Left lung (tissue), 10 donors: ENCODE data around the gene APOM. TPM values are rescaled to one million over a fixed set of nuclear protein-coding genes. Genes with fewer than 3 reads are reported as not detected.

Experiments used
- ATAC-seq: fragments of 200-7000 bp; cut with Tn5 transposase; one replicate; pipeline ENCODE4 v1.9.1; 2020; ENCODE audit warnings: moderate library complexity
- DNase-seq, 4 donors: peaks; one replicate each; pipeline ENCODE4 v3.0.0-alpha.2; 2013 to 2020
- H3K27ac ChIP-seq, 2 donors: fragments of 200-600 bp; sonication (generic) in 1 of 2; one replicate each; pipeline versions ENCODE4 v1.5.0 to v1.8.0; 2020 to 2021
- H3K27me3 ChIP-seq, 2 donors: fragments of 200-600 bp; sonication (generic) in 1 of 2; one replicate each; pipeline versions ENCODE4 v1.5.0 to v1.8.0; 2020 to 2021
- H3K36me3 ChIP-seq, 2 donors: fragments of 200-600 bp; sonication (generic) in 1 of 2; one replicate each; pipeline versions ENCODE4 v1.5.0 to v1.8.0; 2020 to 2021
- H3K4me1 ChIP-seq, 2 donors: fragments of 200-600 bp; one replicate each; pipeline ENCODE4 v1.8.0; 2021
- H3K4me3 ChIP-seq, 2 donors: fragments of 200-600 bp; sonication (generic) in 1 of 2; one replicate each; pipeline versions ENCODE4 v1.5.0 to v1.8.0; 2020 to 2021; ENCODE audit warnings: mild to moderate bottlenecking in 1 of 2
- H3K9me3 ChIP-seq, 2 donors: fragments of 200-600 bp; sonication (generic) in 1 of 2; one replicate each; pipeline versions ENCODE4 v1.5.0 to v1.8.0; 2020 to 2021
- CTCF ChIP-seq, 2 donors: fragments of 200-600 bp; sonication (generic) in 1 of 2; IDR thresholded peaks; one replicate each; pipeline versions ENCODE4 v1.5.0 to v1.8.0; 2021; ENCODE audit warnings: antibody characterized with exemption in 2 of 2
- intact Hi-C, 2 donors: fragments of 100-400 bp; cut with DNase I; formaldehyde crosslinking; loops; one replicate each; pipeline versions ENCODE4 v1.11.2 to v1.14.2; 2022
- polyA plus RNA-seq, 6 donors: library from polyadenylated mRNA; unstranded; fragments of 120-200 nt; gene quantifications; one replicate each; pipeline ENCODE4 v1.2.1, GENCODE V29; 2013; ENCODE audit not compliant: insufficient read length in 6 of 6
- total RNA-seq, 2 donors: library from RNA; stranded (reverse); fragmentation: NEBNext Ultra II Directional; extraction: Animal tissue kit (Norgen Biotek cat#: 25700); gene quantifications; one replicate each; pipeline ENCODE4 v1.2.1, GENCODE V29; 2021
- donor health status: DM: no; HTN: yes; CAD: no.
- donor health status: DM: no; HTN: no; CAD: no.

The APOM gene
- total and polyA plus RNA-seq, 8 donors: 1.0 to 8.0 (median 5.5) TPM

- peaks cover 17 to 47% of the 10 kb centered on the region in 2 donors for H3K4me1 ChIP-seq
- H3K27ac ChIP-seq: peak overlapping the region; percentile 97 to 98
- H3K36me3 ChIP-seq: peaks cover 0 to 23% of the 10 kb centered on the region in 2 donors
- intact Hi-C loops: no loop called here
- H3K4me3 ChIP-seq: peak overlapping the region; percentile 47 to 85
- TF ChIP-seq CTCF (IDR thresholded peaks at IDR 0.05): peak in 1 of 2 donors; percentile 9
- no peaks in the 10 kb centered on the region for H3K27me3 ChIP-seq
- DNase-seq: peak; percentile 97 to 100 (median 99)
- peak; percentile 93 for ATAC-seq
- no peaks in the 10 kb centered on the region for H3K9me3 ChIP-seq
Observed at GRCh38 chr6:31619805-31620585, 35.7 kb upstream of the APOM start.

GRCh38 chr6:31620586-31621319, 34.9 kb upstream of the APOM start, which contains the start of gene PRRC2A:
Gene PRRC2A, plus strand, starts transcription at chr6:31620715. Its CDS starts 2,075 bp downstream, at chr6:31622790.
- Histone ChIP-seq H3K27ac (peak within 1 kb of the TSS; percentile 97 to 98), H3K4me3 (peak within 1 kb of the TSS; percentile 85 to 86), H3K36me3 (peaks cover 0 to 31% of the 10 kb centered on the region in 2 donors), H3K4me1 (peaks cover 17 to 47% of the 10 kb centered on the region in 2 donors), H3K27me3 (no peaks in the 10 kb centered on the region), H3K9me3 (no peaks in the 10 kb centered on the region)
- TF ChIP-seq CTCF (IDR thresholded peaks at IDR 0.05): no peak
- intact Hi-C loops: no loop called here
- DNase-seq (peak; percentile 68 to 96 (median 78)), ATAC-seq (peak; percentile 89)

- no peak for TF ChIP-seq CTCF (IDR thresholded peaks at IDR 0.05)
- H3K36me3 ChIP-seq: peaks cover 0 to 38% of the 10 kb centered on the region in 2 donors
- H3K9me3 ChIP-seq: no peaks in the 10 kb centered on the region
- H3K27me3 ChIP-seq: no peaks in the 10 kb centered on the region
- H3K4me1 ChIP-seq: peaks cover 17 to 43% of the 10 kb centered on the region in 2 donors
- H3K27ac ChIP-seq: peak overlapping the region; percentile 97 to 98
- intact Hi-C loops: no loop called here
- no peak for DNase-seq
- H3K4me3 ChIP-seq: peak overlapping the region; percentile 85 to 86
- ATAC-seq: no peak
Observed at GRCh38 chr6:31621320-31621939, 34.3 kb upstream of the APOM start.

DNA sequence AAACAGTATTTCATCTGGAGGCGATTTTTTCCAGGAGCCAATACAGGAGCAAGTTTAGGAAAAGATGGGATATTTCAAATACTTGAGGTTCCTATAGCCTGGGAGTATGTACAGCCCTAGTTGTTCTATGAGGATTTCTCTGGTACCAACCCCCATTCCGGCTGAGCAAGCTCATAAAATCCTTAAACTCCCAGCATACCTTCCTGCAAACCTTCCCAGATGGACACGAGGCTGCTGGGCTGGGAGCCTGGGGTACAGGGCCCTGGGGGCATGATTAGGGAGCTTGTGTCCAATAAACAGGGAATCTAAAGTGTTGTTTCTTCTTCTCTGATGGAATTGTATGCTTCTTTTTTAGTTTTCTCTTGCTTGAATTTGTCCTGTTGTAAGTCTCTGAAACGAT, 33.7 kb upstream of the APOM start:
- H3K27ac ChIP-seq: peak overlapping the region; percentile 97 to 98
- DNase-seq (no peak), ATAC-seq (no peak)
- intact Hi-C loops: no loop called here
- no peaks in the 10 kb centered on the region for H3K27me3 ChIP-seq
- peak overlapping the region; percentile 85 to 86 for H3K4me3 ChIP-seq
- H3K36me3 ChIP-seq: peaks cover 0 to 43% of the 10 kb centered on the region in 2 donors
- H3K4me1 ChIP-seq: peaks cover 17 to 37% of the 10 kb centered on the region in 2 donors
- no peaks in the 10 kb centered on the region for H3K9me3 ChIP-seq
- TF ChIP-seq CTCF (IDR thresholded peaks at IDR 0.05): no peak
